CD14-positive monocyte (primary cell): ENCODE measurements around the gene CREB1. TPM values are rescaled to one million over a fixed set of nuclear protein-coding genes. Genes with fewer than 3 reads are reported as not detected.

ENCODE experiments used
- DNase-seq, 3 donors: peaks; one replicate each; pipeline ENCODE4 v3.0.0-alpha.2; 2011 to 2022
- H2AFZ ChIP-seq: 2 replicates; pipeline ENCODE4 v1.6.0; 2012; ENCODE audit warnings: mild to moderate bottlenecking, low read depth, low read length, inconsistent platforms; ENCODE audit not compliant: insufficient read depth, poor library complexity, severe bottlenecking
- H3K27ac ChIP-seq, 2 donors: 1 replicate in 1 of 2; 2 replicates in 1 of 2; pipeline ENCODE4 v1.5.1; 2012 to 2013; ENCODE audit warnings: low read length in 2 of 2, control low read depth in 1 of 2, inconsistent platforms in 1 of 2, low read depth in 1 of 2, mild to moderate bottlenecking in 1 of 2
- H3K27me3 ChIP-seq, 2 donors: one replicate each; pipeline versions ENCODE4 v1.6.0 to v1.6.1; 2011 to 2013; ENCODE audit warnings: low read length in 2 of 2; ENCODE audit not compliant: control insufficient read depth in 2 of 2, insufficient read depth in 2 of 2
- H3K36me3 ChIP-seq, 2 donors: replicated peaks in 1 of 2; 1 replicate in 1 of 2; 2 replicates in 1 of 2; pipeline versions ENCODE4 v1.5.1 to v1.6.1; 2012 to 2013; ENCODE audit warnings: low read length in 2 of 2, control low read depth in 1 of 2, inconsistent platforms in 1 of 2, mild to moderate bottlenecking in 1 of 2; ENCODE audit not compliant: insufficient read depth in 2 of 2, control insufficient read depth in 1 of 2
- H3K4me1 ChIP-seq, 2 donors: 1 replicate in 1 of 2; 2 replicates in 1 of 2; pipeline versions ENCODE4 v1.5.1 to v1.6.1; 2012 to 2013; ENCODE audit warnings: low read length in 2 of 2, control low read depth in 1 of 2, inconsistent platforms in 1 of 2, mild to moderate bottlenecking in 1 of 2, moderate library complexity in 1 of 2; ENCODE audit not compliant: insufficient read depth in 2 of 2, control insufficient read depth in 1 of 2
- H3K4me2 ChIP-seq: replicated peaks from 2 replicates; pipeline ENCODE3; 2012; ENCODE audit warnings: low read length, moderate library complexity, mild to moderate bottlenecking; ENCODE audit not compliant: poor library complexity, severe bottlenecking; ENCODE audit errors: extremely low read depth
- H3K4me3 ChIP-seq, 3 experiments: fragments of 200-600 bp in 1 of 3; sonication (generic) in 1 of 3; replicated peaks in 1 of 3; 1 replicate in 2 of 3; 2 replicates in 1 of 3; pipeline ENCODE4 v1.5.1; 2011 to 2013; ENCODE audit warnings: low read length in 3 of 3, mild to moderate bottlenecking in 3 of 3, control low read depth in 2 of 3, low read depth in 2 of 3, inconsistent platforms in 1 of 3, moderate library complexity in 1 of 3
- H3K79me2 ChIP-seq: 2 replicates; pipeline ENCODE4 v1.6.0; 2012; ENCODE audit warnings: mild to moderate bottlenecking, control low read depth, inconsistent platforms, low read length, moderate library complexity; ENCODE audit not compliant: insufficient read depth
- H3K9ac ChIP-seq: 2 replicates; pipeline ENCODE4 v1.6.0; 2017; ENCODE audit warnings: low read length, mild to moderate bottlenecking; ENCODE audit not compliant: insufficient read depth, poor library complexity, severe bottlenecking
- H3K9me3 ChIP-seq, 2 donors: replicated peaks in 1 of 2; 1 replicate in 1 of 2; 2 replicates in 1 of 2; pipeline versions ENCODE4 v1.5.1 to v1.6.1; 2012 to 2013; ENCODE audit warnings: low read length in 2 of 2, control low read depth in 1 of 2; ENCODE audit not compliant: control insufficient read depth in 1 of 2, insufficient read depth in 1 of 2
- H4K20me1 ChIP-seq: 2 replicates; pipeline ENCODE4 v1.6.0; 2012; ENCODE audit warnings: mild to moderate bottlenecking, low read length, control low read depth, moderate library complexity; ENCODE audit not compliant: insufficient read depth
- H3K27ac Mint-ChIP-seq, 7 donors: one replicate each; pipeline ENCODE4 v1.8.0; 2020; ENCODE audit warnings: mild to moderate bottlenecking in 7 of 7, mixed read lengths in 7 of 7, moderate library complexity in 6 of 7, inconsistent platforms in 2 of 7
- H3K27me3 Mint-ChIP-seq, 3 donors: one replicate each; pipeline ENCODE4 v1.8.0; 2021 to 2022; ENCODE audit warnings: low read depth in 3 of 3, mild to moderate bottlenecking in 3 of 3, mixed read lengths in 3 of 3, moderate library complexity in 3 of 3, inconsistent platforms in 1 of 3
- H3K36me3 Mint-ChIP-seq, 2 donors: one replicate each; pipeline ENCODE4 v1.8.0; 2020; ENCODE audit warnings: mixed read lengths in 2 of 2, inconsistent platforms in 1 of 2, mild to moderate bottlenecking in 1 of 2
- H3K4me1 Mint-ChIP-seq: one replicate; pipeline ENCODE4 v1.8.0; 2020; ENCODE audit warnings: mild to moderate bottlenecking, mixed read lengths
- H3K4me3 Mint-ChIP-seq, 2 donors: one replicate each; pipeline ENCODE4 v1.8.0; 2020; ENCODE audit warnings: mild to moderate bottlenecking in 2 of 2, mixed read lengths in 2 of 2, moderate library complexity in 1 of 2
- H3K9me3 Mint-ChIP-seq, 7 donors: one replicate each; pipeline ENCODE4 v1.8.0; 2020 to 2022; ENCODE audit warnings: mixed read lengths in 7 of 7, mild to moderate bottlenecking in 6 of 7, moderate library complexity in 6 of 7, inconsistent platforms in 2 of 7
- CTCF ChIP-seq: fragments of 200-600 bp; IDR thresholded peaks from one replicate; pipeline ENCODE4 v1.8.0; 2022; ENCODE audit warnings: antibody characterized with exemption, mild to moderate bottlenecking
- intact Hi-C, 2 donors: fragments of 100-400 bp; cut with micrococcal nuclease; formaldehyde crosslinking; loops; one replicate each; pipeline versions ENCODE4 v1.15.0 to v1.15.1; 2023
- polyA plus RNA-seq, 3 donors: library from polyadenylated mRNA; depleted of rRNA in 1 of 3; unstranded in 2 of 3; stranded (reverse) in 1 of 3; fragments of 300-500 nt in 2 of 3; fragments of >200 nt in 1 of 3; fragmentation: Illumina TruSeq in 2 of 3; gene quantifications; 1 replicate in 2 of 3; 2 replicates in 1 of 3; pipeline ENCODE4 v1.2.3, GENCODE V29; 2012 to 2021

The CREB1 gene
- polyA plus RNA-seq, 3 donors = 43.3 to 60.5 (median 55.2) TPM

GRCh38 chr2:207589143-207589542, 59.4 kb downstream of the CREB1 start:
- no peaks in the 10 kb centered on the region for H3K4me1 ChIP-seq
- H3K79me2 ChIP-seq = peaks cover 26% of the 10 kb centered on the region
- TF ChIP-seq CTCF = no peak
- H3K4me1 Mint-ChIP-seq = peaks cover under 1% of the 10 kb centered on the region
- no peaks in the 10 kb centered on the region for H3K27me3 ChIP-seq
- no peak overlapping the region for H3K4me3 ChIP-seq
- H3K27ac ChIP-seq = no peak overlapping the region
- H3K4me2 ChIP-seq = no peak overlapping the region
- no peaks in the 10 kb centered on the region for H3K27me3 Mint-ChIP-seq
- peaks cover 14% of the 10 kb centered on the region for H4K20me1 ChIP-seq
- DNase-seq = no peak
- H3K4me3 Mint-ChIP-seq = no peak overlapping the region
- H3K9me3 Mint-ChIP-seq = peaks cover 0 to 14% (median 7%) of the 10 kb centered on the region in 7 donors
- no peak overlapping the region for H2AFZ ChIP-seq
- H3K36me3 ChIP-seq = peaks cover 61 to 97% of the 10 kb centered on the region in 2 donors
- intact Hi-C loops = no loop called here
- peaks cover 78 to 84% of the 10 kb centered on the region in 2 donors for H3K36me3 Mint-ChIP-seq
- H3K27ac Mint-ChIP-seq = peak overlapping the region in 3 of 7 donors; percentile 2 to 63 (median 15)
- H3K9ac ChIP-seq = no peak overlapping the region
- peaks cover 10 to 12% of the 10 kb centered on the region in 2 donors for H3K9me3 ChIP-seq

- H3K4me2 ChIP-seq = no peak overlapping the region
- H2AFZ ChIP-seq = no peak overlapping the region
- Mint-ChIP-seq H3K4me1 (peaks cover 8% of the 10 kb centered on the region), H3K4me3 (no peak overlapping the region), H3K27ac (peak overlapping the region in 4 of 7 donors; percentile 6 to 77 (median 38)), H3K9me3 (peaks cover 0 to 13% (median 7%) of the 10 kb centered on the region in 7 donors), H3K36me3 (peaks cover 64 to 83% of the 10 kb centered on the region in 2 donors), H3K27me3 (no peaks in the 10 kb centered on the region)
- H3K36me3 ChIP-seq = peaks cover 46 to 94% of the 10 kb centered on the region in 2 donors
- no peaks in the 10 kb centered on the region for H3K27me3 ChIP-seq
- H3K9me3 ChIP-seq = peaks cover 10 to 12% of the 10 kb centered on the region in 2 donors
- TF ChIP-seq CTCF = no peak
- no peaks in the 10 kb centered on the region for H3K4me1 ChIP-seq
- no peak overlapping the region for H3K4me3 ChIP-seq
- no peak overlapping the region for H3K27ac ChIP-seq
- DNase-seq = no peak
- no peak overlapping the region for H3K9ac ChIP-seq
- intact Hi-C loops = no loop called here
- peaks cover 37% of the 10 kb centered on the region for H3K79me2 ChIP-seq
- peaks cover 38% of the 10 kb centered on the region for H4K20me1 ChIP-seq
Measured at GRCh38 chr2:207593277-207593676, 63.5 kb downstream of the CREB1 start.
